ENCODE measurements around the gene PANK2. TPM values are rescaled to one million over a fixed set of nuclear protein-coding genes. Genes with fewer than 3 reads are reported as not detected.
"Not testable (repeated sequence)": the region's sequence is repeated elsewhere in the genome, so short reads cannot be mapped to it uniquely, and the experiment has no call there.

PANK2 gene
- 39.7 TPM for total RNA-seq

- Histone ChIP-seq H3K4me1 (ENCODE audit: control insufficient read depth in 3 of 3, insufficient read depth in 3 of 3, low read length in 3 of 3) (peaks cover 16 to 38% (median 33%) of the 10 kb centered on the region in 3 donors), H3K9ac (ENCODE audit: low read depth in 1 of 3, low read length in 3 of 3) (peak within 1 kb of the TSS; percentile 86 to 94 (median 87)), H3K27ac (ENCODE audit: low read depth, low read length) (peak within 1 kb of the TSS; percentile 88), H3K9me3 (ENCODE audit: control insufficient read depth in 3 of 3, low read length in 3 of 3) (no peaks in the 10 kb centered on the region), H3K4me3 (ENCODE audit: low read length in 3 of 3) (peak within 1 kb of the TSS; percentile 93 to 99 (median 97)), H3K27me3 (ENCODE audit: control insufficient read depth in 3 of 3, insufficient read depth in 3 of 3, low read length in 3 of 3) (no peaks in the 10 kb centered on the region), H3K36me3 (ENCODE audit: control insufficient read depth in 3 of 3, insufficient read depth in 3 of 3, low read length in 3 of 3) (peaks cover 0 to 2% (median 0%) of the 10 kb centered on the region in 3 donors)
Observed at GRCh38 chr20:3888622-3889488, at the start of gene PANK2. Gene PANK2, plus strand, starts transcription at chr20:3889387.

- H3K4me3 ChIP-seq (ENCODE audit: low read length in 3 of 3); H3K36me3 ChIP-seq (ENCODE audit: control insufficient read depth in 3 of 3, insufficient read depth in 3 of 3, low read length in 3 of 3); H3K9me3 ChIP-seq (ENCODE audit: control insufficient read depth in 3 of 3, low read length in 3 of 3); H3K27me3 ChIP-seq (ENCODE audit: control insufficient read depth in 3 of 3, insufficient read depth in 3 of 3, low read length in 3 of 3); H3K4me1 ChIP-seq (ENCODE audit: control insufficient read depth in 3 of 3, insufficient read depth in 3 of 3, low read length in 3 of 3); H3K9ac ChIP-seq (ENCODE audit: low read depth in 1 of 3, low read length in 3 of 3); H3K27ac ChIP-seq (ENCODE audit: low read depth, low read length): not testable (repeated sequence)
Observed at GRCh38 chr20:3840201-3840600, 49.0 kb upstream of the PANK2 start.

DNA sequence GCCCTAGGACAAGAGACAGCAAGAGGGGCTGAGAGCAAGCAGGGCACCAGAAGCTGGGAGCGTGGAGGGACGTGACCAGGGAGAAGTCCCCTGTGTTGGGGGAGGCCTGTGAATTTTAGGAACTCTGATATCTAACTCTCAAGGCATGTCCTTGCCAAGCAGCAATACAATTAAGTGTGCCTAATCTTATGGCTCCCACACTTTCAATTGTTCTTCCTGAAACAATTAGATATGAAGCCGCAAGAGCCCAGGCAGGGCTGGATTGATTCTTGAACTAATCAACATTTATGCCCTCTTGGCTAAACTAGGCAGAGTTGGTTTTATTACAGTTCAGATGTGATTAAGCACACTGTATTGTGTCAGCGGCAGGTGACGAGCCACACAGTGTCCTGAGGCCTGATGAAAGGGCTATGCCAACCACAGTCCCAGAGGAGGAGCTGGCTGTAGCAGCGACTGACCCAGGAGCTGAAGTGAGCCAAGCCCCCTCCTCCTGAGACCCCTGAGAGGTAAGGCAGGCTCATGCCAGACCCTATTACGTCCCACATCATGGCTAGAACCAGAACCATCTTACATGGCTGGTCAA, 46.7 kb upstream of the PANK2 start:
- Histone ChIP-seq H3K27ac (ENCODE audit: low read depth, low read length) (no peak overlapping the region), H3K9me3 (ENCODE audit: control insufficient read depth in 3 of 3, low read length in 3 of 3) (no peaks in the 10 kb centered on the region), H3K4me3 (ENCODE audit: low read length in 3 of 3) (no peak overlapping the region), H3K27me3 (ENCODE audit: control insufficient read depth in 3 of 3, insufficient read depth in 3 of 3, low read length in 3 of 3) (no peaks in the 10 kb centered on the region), H3K4me1 (ENCODE audit: control insufficient read depth in 3 of 3, insufficient read depth in 3 of 3, low read length in 3 of 3) (peaks cover 2 to 10% (median 9%) of the 10 kb centered on the region in 3 donors), H3K36me3 (ENCODE audit: control insufficient read depth in 3 of 3, insufficient read depth in 3 of 3, low read length in 3 of 3) (no peaks in the 10 kb centered on the region), H3K9ac (ENCODE audit: low read depth in 1 of 3, low read length in 3 of 3) (peak overlapping the region in 1 of 3 donors; percentile 10)

GRCh38 chr20:3843490-3843889, 45.7 kb upstream of the PANK2 start:
- Histone ChIP-seq H3K9me3 (ENCODE audit: control insufficient read depth in 3 of 3, low read length in 3 of 3) (no peaks in the 10 kb centered on the region), H3K4me3 (ENCODE audit: low read length in 3 of 3) (no peak overlapping the region), H3K27me3 (ENCODE audit: control insufficient read depth in 3 of 3, insufficient read depth in 3 of 3, low read length in 3 of 3) (no peaks in the 10 kb centered on the region), H3K9ac (ENCODE audit: low read depth in 1 of 3, low read length in 3 of 3) (no peak overlapping the region), H3K36me3 (ENCODE audit: control insufficient read depth in 3 of 3, insufficient read depth in 3 of 3, low read length in 3 of 3) (peaks cover 0 to 2% (median 0%) of the 10 kb centered on the region in 3 donors), H3K4me1 (ENCODE audit: control insufficient read depth in 3 of 3, insufficient read depth in 3 of 3, low read length in 3 of 3) (peaks cover 10 to 20% (median 16%) of the 10 kb centered on the region in 3 donors), H3K27ac (ENCODE audit: low read depth, low read length) (no peak overlapping the region)

GRCh38 chr20:3843990-3844619, 45.1 kb upstream of the PANK2 start:
- not testable (repeated sequence) for H3K4me3 ChIP-seq (ENCODE audit: low read length in 3 of 3); H3K9me3 ChIP-seq (ENCODE audit: control insufficient read depth in 3 of 3, low read length in 3 of 3); H3K36me3 ChIP-seq (ENCODE audit: control insufficient read depth in 3 of 3, insufficient read depth in 3 of 3, low read length in 3 of 3); H3K27ac ChIP-seq (ENCODE audit: low read depth, low read length); H3K9ac ChIP-seq (ENCODE audit: low read depth in 1 of 3, low read length in 3 of 3); H3K27me3 ChIP-seq (ENCODE audit: control insufficient read depth in 3 of 3, insufficient read depth in 3 of 3, low read length in 3 of 3)
- peaks cover 11 to 26% (median 22%) of the 10 kb centered on the region in 3 donors for H3K4me1 ChIP-seq (ENCODE audit: control insufficient read depth in 3 of 3, insufficient read depth in 3 of 3, low read length in 3 of 3)

- peaks cover 11 to 27% (median 22%) of the 10 kb centered on the region in 3 donors for H3K4me1 ChIP-seq (ENCODE audit: control insufficient read depth in 3 of 3, insufficient read depth in 3 of 3, low read length in 3 of 3)
- peaks cover 0 to 2% (median 0%) of the 10 kb centered on the region in 3 donors for H3K36me3 ChIP-seq (ENCODE audit: control insufficient read depth in 3 of 3, insufficient read depth in 3 of 3, low read length in 3 of 3)
- peak overlapping the region; percentile 98 to 99 (median 99) for H3K9ac ChIP-seq (ENCODE audit: low read depth in 1 of 3, low read length in 3 of 3)
Observed at GRCh38 chr20:3846378-3846739, 42.8 kb upstream of the PANK2 start.

GRCh38 chr20:3846740-3847428, 42.3 kb upstream of the PANK2 start, which contains the start of gene MAVS:
Gene MAVS, plus strand, starts transcription at chr20:3846834. Its CDS starts 7,791 bp downstream, at chr20:3854625.
- Histone ChIP-seq H3K9ac (ENCODE audit: low read depth in 1 of 3, low read length in 3 of 3) (peak within 1 kb of the TSS; percentile 98 to 99 (median 99)), H3K27me3 (ENCODE audit: control insufficient read depth in 3 of 3, insufficient read depth in 3 of 3, low read length in 3 of 3) (no peaks in the 10 kb centered on the region), H3K36me3 (ENCODE audit: control insufficient read depth in 3 of 3, insufficient read depth in 3 of 3, low read length in 3 of 3) (peaks cover 0 to 2% (median 0%) of the 10 kb centered on the region in 3 donors), H3K4me3 (ENCODE audit: low read length in 3 of 3) (peak within 1 kb of the TSS; percentile 89 to 97 (median 93)), H3K4me1 (ENCODE audit: control insufficient read depth in 3 of 3, insufficient read depth in 3 of 3, low read length in 3 of 3) (peaks cover 11 to 27% (median 22%) of the 10 kb centered on the region in 3 donors), H3K9me3 (ENCODE audit: control insufficient read depth in 3 of 3, low read length in 3 of 3) (no peaks in the 10 kb centered on the region), H3K27ac (ENCODE audit: low read depth, low read length) (peak within 1 kb of the TSS; percentile 93)

More at GRCh38 chr20:3846378-3846739, 42.8 kb upstream of the PANK2 start:
- no peaks in the 10 kb centered on the region for H3K27me3 ChIP-seq (ENCODE audit: control insufficient read depth in 3 of 3, insufficient read depth in 3 of 3, low read length in 3 of 3)
- no peaks in the 10 kb centered on the region for H3K9me3 ChIP-seq (ENCODE audit: control insufficient read depth in 3 of 3, low read length in 3 of 3)
- peak overlapping the region; percentile 89 to 97 (median 93) for H3K4me3 ChIP-seq (ENCODE audit: low read length in 3 of 3)
- H3K27ac ChIP-seq (ENCODE audit: low read depth, low read length): peak overlapping the region; percentile 93

GRCh38 chr20:3847429-3847940, 41.7 kb upstream of the PANK2 start:
- peaks cover 0 to 2% (median 2%) of the 10 kb centered on the region in 3 donors for H3K36me3 ChIP-seq (ENCODE audit: control insufficient read depth in 3 of 3, insufficient read depth in 3 of 3, low read length in 3 of 3)
- no peaks in the 10 kb centered on the region for H3K9me3 ChIP-seq (ENCODE audit: control insufficient read depth in 3 of 3, low read length in 3 of 3)
- no peaks in the 10 kb centered on the region for H3K27me3 ChIP-seq (ENCODE audit: control insufficient read depth in 3 of 3, insufficient read depth in 3 of 3, low read length in 3 of 3)
- H3K27ac ChIP-seq (ENCODE audit: low read depth, low read length): peak overlapping the region; percentile 93
- H3K4me1 ChIP-seq (ENCODE audit: control insufficient read depth in 3 of 3, insufficient read depth in 3 of 3, low read length in 3 of 3): peaks cover 11 to 27% (median 22%) of the 10 kb centered on the region in 3 donors
- peak overlapping the region; percentile 89 to 97 (median 93) for H3K4me3 ChIP-seq (ENCODE audit: low read length in 3 of 3)
- H3K9ac ChIP-seq (ENCODE audit: low read depth in 1 of 3, low read length in 3 of 3): peak overlapping the region; percentile 87 to 99 (median 99)

DNA sequence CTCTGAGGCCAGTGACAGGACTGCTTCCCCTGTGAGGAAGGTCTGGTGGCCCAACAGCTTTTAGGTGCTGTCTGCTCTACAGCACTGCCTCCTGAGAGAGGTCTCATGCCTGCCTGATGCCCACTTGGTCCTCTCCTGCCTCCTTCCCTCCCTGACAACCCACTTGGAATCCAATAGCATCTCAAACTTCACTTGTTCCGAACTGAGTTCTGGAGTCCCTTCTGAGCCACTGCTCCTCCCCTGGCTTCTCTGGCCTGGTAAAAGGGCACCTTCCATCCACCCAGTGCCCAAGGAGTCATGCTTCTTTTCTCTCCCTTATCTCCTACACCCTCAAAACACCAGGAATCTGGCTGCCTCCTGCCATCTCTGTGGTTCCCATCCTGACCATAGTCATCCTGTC, 40.6 kb upstream of the PANK2 start:
- H3K9me3 ChIP-seq (ENCODE audit: control insufficient read depth in 3 of 3, low read length in 3 of 3): no peaks in the 10 kb centered on the region
- H3K4me1 ChIP-seq (ENCODE audit: control insufficient read depth in 3 of 3, insufficient read depth in 3 of 3, low read length in 3 of 3): peaks cover 11 to 27% (median 22%) of the 10 kb centered on the region in 3 donors
- H3K4me3 ChIP-seq (ENCODE audit: low read length in 3 of 3): no peak overlapping the region
- no peak overlapping the region for H3K27ac ChIP-seq (ENCODE audit: low read depth, low read length)
- H3K27me3 ChIP-seq (ENCODE audit: control insufficient read depth in 3 of 3, insufficient read depth in 3 of 3, low read length in 3 of 3): no peaks in the 10 kb centered on the region
- H3K9ac ChIP-seq (ENCODE audit: low read depth in 1 of 3, low read length in 3 of 3): peak overlapping the region in 2 of 3 donors; percentile 11 to 47
- H3K36me3 ChIP-seq (ENCODE audit: control insufficient read depth in 3 of 3, insufficient read depth in 3 of 3, low read length in 3 of 3): peaks cover 0 to 2% (median 2%) of the 10 kb centered on the region in 3 donors
